CD4-positive, alpha-beta T cell treated with Interleukin-2 at 100 ng/mL for 4 hours (primary cell): ENCODE results near the gene KRTAP1-5.
"Not testable (repeated sequence)": the region's sequence is repeated elsewhere in the genome, so short reads cannot be mapped to it uniquely, and the experiment has no call there.

Experiments
- DNase-seq: peaks from one replicate; pipeline ENCODE4 v3.0.0-alpha.2; 2020; ENCODE audit warnings: low spot score

Gene KRTAP1-5, protein sequence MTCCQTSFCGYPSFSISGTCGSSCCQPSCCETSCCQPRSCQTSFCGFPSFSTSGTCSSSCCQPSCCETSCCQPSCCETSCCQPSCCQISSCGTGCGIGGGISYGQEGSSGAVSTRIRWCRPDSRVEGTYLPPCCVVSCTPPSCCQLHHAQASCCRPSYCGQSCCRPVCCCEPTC

DNA sequence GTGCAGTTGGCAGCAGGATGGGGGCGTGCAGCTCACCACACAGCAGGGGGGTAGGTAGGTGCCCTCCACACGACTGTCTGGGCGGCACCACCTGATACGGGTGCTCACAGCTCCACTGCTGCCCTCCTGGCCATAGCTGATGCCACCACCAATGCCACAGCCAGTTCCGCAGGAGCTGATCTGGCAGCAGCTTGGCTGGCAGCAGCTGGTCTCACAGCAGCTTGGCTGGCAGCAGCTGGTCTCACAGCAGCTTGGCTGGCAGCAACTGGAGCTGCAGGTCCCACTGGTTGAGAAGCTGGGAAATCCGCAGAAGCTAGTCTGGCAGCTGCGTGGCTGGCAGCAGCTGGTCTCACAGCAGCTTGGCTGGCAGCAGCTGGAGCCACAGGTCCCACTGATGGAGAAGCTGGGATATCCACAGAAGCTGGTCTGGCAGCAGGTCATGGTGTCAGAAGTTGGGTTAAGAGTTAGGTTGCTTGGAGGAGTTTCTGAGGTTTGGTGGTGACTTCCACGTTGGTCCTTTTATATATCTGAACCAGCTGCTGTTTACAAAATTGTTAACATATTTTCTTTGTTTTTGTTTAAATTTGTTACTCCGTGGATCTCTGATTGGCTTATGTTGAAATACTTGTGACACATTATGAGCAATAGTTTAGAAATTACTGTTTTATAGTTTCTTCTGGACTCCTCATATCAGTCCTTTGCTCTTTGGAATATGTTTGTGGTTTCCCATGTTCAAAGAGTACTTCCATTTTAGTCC is at the start of gene KRTAP1-5:
TSS of gene KRTAP1-5 (minus strand) at position 494 of the 757 bp plus-strand sequence. CDS start at position 441, 53 bp downstream.
- no peak for DNase-seq

DNA sequence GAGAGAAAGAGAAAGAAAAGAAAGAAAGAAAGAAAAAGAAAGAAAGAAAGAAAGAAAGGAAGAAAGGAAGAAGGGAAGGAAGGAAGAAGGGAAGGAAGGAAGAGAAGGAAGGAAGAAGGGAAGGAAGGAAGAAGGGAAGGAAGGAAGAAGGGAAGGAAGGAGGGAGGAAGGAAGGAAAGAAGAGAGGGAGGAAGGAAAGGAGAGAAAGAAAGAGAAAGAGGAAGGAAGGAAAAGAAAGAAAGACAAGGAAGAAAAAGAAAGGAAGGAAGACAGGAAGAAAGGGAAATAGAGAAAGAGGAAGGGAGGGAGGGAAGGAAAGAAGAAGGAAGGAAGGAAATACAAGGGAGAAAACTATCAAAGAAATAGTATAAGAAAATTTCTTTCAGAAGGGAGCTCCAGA is 49.8 kb upstream of the KRTAP1-5 start:
- no peak for DNase-seq

DNA sequence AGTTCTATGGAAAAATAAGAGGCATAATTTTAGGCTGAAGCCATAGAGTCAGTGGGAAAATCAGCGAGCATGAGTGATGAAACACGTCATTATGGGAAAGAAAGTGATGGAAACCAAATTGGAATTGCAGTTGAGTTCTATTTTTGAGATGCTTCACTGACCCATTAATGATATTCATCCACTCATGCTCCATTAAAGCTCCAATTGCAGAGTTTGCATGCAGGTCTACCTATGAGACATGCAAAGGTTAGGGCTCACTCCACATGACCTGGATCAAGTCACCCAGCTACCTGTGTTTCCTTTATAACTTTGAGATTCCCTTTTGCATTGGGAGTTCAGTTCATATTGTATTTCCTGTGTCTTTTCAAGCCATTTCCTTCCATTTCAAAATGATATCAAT is 46.7 kb upstream of the KRTAP1-5 start:
- no peak for DNase-seq

DNA sequence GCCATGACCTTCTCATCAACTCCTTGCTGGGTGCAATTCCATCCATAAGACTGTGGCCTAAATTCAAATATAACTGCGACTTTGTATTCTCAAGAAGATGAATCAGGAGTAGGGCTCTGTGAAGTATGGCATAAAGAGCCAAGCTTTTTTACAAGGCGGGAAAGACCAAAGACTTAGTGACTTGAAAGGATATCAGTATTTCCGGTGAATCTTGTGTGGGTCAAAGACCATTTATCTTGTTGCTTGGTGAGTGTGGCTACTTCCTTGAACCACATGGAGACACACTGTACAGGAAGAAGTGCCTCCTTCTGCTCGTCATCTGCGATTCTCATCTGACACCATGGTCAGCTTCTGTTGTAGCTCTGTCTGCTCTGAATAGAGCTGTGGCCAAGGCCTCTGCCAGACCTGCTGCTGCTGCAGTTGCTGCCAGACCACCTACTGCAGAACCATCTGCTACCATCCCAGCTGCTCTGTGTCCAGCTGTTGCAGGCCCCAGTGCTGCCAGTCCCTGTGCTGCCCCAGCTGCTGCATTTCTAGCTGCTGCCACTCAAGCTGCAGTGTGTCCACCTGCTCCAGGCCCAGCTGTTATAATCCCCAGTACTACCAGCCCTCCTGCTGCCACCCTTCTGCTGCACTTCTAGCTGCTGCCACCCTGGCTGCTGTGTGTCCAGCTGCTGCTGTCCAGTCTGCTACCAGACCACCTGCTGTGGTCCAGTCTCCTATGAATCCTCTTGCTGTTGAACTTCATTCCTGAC is 44.8 kb upstream of the KRTAP1-5 start:
- no peak for DNase-seq

DNA sequence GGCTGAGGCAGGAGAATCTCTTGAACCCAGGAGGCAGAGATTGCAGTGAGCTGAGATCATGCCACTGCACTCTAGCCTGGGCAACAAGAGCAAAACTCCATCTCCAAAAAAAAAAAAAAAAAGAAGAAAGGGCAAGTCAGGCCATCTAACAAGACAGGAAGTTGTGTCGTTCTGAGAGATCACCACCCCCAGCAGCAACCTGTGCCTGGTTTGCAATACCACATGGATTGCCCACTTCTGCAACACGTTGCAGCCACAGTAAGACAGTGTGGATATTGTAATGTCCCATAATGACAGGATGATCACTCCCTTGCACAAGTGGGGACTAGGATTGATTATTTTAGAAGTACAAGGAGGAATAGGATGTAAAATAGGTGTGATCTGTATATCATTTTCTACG is 42.0 kb upstream of the KRTAP1-5 start:
- no peak for DNase-seq

DNA sequence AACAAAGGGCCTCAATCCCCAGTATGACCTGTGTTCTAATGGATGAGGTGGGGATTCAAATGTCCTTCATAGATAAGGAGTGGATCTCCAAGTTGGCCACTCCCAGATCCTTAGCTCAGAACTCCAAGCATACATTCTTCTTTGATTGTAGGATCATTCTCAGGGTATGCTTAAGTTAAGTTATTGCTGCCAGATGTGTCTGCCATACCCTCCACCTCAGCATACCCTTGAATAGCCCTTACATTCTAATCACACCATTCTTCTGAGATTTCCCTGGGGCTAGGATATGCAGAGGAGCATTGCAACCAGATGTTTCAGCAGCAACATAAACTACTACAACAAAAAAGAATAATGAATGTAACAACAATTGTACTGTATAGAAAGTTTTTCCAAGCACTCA is 40.3 kb upstream of the KRTAP1-5 start:
- DNase-seq: no peak

DNA sequence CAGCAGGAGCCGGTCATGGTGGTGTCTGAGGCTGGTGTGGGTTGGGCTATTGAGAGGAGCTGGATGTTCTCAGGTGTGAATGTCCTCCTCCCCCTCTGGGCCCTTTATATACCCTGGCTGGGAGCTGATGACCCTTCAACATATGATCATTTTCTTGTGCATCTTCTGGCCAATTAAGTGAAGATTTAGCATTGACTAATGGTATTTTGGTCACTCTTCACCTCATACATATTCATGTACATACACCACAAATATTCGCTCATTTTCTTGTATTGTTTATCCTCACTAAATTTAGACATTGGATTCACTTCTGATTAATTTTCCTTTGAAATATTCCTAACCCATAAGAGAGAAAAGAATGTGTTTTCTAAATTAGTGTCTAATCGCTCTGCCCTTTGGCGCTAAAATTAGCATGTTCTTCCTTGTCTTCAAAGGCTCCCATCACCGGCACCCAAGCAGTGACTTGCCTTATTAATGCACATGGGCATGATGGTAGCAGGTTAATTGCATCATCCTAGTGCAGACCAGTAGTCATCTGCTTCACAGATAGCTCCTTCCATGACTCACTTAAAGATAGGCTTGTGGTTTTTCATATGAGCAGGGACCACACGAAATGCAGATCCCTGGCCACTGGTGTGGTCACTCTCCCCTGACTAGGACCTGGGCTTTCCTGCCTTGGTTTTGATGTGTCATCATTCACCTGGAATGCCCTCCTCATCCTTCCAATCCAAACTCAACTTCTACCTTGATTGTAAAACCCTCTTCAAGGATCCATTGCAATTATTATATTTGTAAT is 39.0 kb upstream of the KRTAP1-5 start, which contains the start of gene KRTAP2-4:
TSS of gene KRTAP2-4 (minus strand) at position 51 of the 796 bp plus-strand sequence. CDS start at position 17, 34 bp downstream.
- DNase-seq: no peak

DNA sequence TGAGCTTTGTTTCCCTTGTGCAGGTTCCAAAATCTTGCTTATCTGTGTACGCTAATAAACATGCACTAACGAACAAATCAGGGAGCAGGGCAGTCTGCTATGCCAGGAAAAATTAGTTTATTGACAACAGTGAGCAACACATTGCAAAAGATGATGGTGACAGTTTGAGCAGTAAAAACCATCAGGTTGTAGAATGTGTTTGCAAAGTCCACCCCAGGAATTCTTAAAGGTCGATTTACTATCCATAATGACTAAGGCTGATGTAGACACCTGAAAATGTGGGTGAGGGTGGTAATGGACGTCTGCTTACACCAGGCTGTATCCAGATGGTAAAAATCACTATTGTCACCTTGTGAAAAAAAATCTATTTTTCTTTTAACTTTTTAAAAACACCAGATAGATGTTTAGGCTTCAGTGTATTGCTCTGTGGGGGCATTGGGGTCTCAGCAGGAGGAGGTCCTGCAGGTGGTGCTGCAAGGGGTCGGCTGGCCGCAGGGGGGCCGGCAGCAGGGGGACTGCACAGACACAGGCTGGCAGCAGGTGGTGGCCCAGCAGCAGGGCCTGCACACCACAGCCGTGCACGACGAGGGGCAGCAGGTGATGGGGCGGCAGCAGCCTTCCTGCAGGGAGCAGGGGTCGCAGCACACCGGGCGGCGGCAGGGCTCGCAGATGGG is 38.1 kb upstream of the KRTAP1-5 start:
- not testable (repeated sequence) for DNase-seq

DNA sequence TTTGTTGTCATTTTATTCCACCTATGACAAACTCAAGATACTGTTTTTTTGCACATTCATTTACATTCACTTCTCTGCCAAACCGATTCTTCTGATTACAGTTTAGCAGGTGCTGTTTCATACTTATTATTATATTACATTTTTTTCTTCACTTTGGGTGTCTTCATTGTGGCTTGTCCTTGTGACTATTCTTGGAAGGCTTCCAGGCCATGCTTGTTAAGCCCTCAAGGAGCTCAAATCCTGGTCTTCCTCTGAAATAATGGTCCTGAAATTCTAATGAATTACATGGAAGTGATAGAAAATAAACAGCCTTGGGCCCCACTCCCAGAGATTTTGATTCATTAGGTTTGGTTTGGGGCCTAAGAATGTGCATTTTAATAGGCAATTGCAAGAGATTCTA is 37.3 kb upstream of the KRTAP1-5 start:
- no peak for DNase-seq

DNA sequence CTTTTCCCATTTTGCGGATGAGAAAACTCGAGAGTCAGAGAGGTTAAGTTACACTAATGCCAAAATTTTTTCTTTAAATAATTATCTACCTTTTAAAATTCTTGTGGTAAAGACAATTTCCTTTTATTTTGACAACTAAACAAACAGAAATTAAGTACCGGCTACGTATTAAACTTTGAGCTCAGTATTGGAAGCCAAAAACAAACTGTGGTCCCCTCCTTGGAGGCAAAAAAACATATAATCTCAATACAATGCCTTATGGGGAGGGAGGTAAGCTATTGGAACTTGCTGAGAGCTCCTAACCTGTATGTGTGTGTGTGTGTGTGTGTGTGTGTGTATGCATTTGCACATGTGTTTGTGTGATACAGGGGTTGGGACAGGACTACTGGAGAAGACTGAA is 36.4 kb upstream of the KRTAP1-5 start:
- DNase-seq: no peak

DNA sequence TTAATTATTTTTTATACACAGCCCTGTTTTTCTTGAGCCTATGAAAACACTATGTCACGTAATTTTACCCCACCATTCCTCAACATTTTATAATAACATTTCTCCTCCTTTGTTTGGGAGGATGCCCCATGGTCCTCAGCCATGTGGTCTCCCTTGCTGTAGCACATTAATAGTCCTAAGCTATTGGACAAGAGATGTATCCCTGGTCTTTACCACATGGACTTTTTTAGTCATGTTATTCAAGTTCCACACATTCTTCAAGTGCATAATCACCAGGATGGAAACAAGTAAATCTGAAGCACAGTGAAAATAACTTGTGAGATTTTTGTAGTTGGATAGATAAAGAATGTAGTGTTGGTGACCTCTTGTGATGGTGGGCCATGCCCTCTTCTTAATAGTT is 35.0 kb upstream of the KRTAP1-5 start:
- no peak for DNase-seq

DNA sequence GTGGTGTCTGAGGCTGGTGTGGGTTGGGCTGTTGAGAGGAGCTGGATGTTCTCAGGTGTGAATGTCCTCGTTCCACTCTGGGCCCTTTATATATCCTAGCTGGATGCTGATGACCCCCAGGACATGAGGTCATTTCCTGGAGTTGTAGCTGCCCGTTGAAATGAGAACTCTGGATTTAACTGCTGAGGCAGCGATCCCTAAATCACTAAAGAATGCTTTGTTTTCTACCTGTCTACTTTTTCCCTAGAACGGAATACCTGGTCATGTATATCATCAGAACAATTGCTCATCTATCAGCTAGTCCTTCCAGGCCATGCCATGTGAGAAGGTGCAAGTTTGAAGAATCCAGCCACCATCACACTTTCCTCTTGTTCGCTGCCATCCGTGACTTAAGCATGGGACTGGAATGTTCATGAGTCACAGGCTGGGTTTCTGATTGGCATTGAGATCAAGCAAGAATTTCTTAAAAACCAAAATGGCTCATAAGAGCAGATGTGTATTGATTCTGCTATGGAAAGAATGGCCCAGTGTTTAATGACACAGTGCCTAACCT is 33.1 kb upstream of the KRTAP1-5 start, which contains the start of gene KRTAP2-3:
TSS of gene KRTAP2-3 (minus strand) at position 63 of the 553 bp plus-strand sequence. CDS start 64 bp downstream, outside the sequence.
- DNase-seq: no peak

DNA sequence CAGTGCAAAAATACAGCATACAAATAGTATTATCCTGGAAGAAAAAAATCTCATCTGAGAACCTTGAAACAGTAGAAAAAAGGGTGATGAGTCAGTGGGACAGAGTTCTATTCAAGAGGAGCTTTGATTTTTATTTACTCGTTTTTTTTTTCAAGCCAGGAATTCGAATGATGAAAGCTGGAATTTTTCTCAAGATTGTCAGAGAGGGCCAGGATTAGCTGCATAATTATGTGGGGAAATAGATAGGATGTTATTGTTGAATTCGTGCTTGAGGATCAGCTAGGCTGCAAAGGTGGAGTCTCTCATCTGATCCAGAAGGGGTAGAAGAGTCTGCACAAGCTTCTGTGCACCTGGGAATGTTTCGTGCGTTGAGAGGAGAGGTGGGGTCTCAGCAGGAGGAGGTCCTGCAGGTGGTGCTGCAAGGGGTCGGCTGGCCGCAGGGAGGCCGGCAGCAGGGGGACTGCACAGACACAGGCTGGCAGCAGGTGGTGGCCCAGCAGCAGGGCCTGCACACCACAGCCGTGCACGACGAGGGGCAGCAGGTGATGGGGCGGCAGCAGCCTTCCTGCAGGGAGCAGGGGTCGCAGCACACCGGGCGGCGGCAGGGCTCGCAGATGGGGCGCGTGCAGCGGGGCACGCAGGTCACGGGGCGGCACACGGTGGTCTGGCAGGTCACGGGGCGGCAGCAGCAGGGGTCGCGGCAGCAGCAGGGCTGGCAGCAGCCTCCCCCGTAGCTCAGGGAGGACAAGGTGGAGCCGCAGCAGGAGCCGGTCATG is 32.5 kb upstream of the KRTAP1-5 start:
- not testable (repeated sequence) for DNase-seq

DNA sequence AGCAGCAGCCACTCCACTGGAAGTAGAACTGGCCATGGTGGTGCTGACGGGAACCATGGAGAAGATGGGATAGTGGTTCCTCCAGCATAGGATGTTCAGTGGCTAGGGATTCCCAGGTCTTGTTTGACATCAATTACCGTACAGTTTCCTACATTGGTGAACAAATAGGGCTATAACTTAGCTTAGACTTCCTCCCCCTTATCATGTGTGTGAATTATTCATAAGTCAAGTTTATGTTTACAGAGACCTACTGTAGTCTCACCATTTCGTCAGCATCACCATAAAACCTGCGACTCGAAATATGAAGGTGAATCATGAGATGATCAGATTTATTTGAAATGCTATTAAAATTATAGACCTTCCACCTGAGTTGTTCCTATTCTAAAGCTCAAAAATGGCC is 31.7 kb upstream of the KRTAP1-5 start:
- DNase-seq: no peak

DNA sequence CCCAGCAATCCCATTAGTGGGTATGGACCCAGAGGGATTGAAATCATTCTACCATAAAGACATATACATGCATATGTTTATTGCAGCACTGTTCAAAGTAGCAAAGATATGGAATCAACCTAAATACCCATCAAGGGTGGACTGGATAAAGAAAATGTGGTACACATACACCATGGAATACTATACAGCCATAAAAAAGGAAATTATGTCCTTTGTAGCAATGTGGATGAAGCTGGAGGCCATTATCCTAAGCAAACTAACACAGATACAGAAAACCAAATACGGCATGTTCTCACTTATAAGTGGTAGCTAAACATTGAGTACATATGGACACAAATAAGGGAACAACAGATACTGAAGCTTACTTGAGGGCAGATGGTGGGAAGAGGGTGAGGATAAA is 30.5 kb upstream of the KRTAP1-5 start:
- no peak for DNase-seq

DNA sequence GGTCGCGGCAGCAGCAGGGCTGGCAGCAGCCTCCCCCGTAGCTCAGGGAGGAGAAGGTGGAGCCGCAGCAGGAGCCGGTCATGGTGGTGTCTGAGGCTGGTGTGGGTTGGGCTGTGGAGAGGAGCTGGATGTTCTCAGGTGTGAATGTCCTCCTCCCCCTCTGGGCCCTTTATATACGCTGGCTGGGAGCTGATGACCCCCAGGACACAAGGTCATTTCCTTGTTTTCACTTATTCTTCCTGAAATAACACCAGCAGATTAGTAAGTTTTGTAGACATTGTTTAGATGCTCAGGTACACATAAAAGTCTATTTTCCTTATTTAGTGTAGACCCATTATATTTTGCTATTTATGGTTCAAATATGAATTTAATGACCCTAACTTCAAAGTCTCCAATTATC is 28.1 kb upstream of the KRTAP1-5 start, which contains the start of gene KRTAP2-2:
TSS of gene KRTAP2-2 (minus strand) at position 101 of the 400 bp plus-strand sequence. CDS start at position 82, 19 bp downstream.
- not testable (repeated sequence) for DNase-seq

DNA sequence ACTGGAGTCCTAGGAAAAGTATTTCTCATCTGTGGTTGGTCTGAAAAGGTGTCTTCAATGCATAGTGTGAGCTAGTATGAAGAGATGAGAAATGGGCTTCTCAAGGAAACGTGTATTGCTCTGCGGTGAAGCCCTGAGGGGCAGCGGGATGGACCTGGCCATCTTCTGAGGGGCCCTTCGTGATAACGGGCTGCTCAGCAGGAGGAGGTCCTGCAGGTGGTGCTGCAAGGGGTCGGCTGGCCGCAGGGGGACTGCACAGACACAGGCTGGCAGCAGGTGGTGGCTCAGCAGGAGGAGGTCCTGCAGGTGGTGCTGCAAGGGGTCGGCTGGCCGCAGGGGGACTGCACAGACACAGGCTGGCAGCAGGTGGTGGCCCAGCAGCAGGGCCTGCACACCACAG is 27.5 kb upstream of the KRTAP1-5 start:
- not testable (repeated sequence) for DNase-seq

DNA sequence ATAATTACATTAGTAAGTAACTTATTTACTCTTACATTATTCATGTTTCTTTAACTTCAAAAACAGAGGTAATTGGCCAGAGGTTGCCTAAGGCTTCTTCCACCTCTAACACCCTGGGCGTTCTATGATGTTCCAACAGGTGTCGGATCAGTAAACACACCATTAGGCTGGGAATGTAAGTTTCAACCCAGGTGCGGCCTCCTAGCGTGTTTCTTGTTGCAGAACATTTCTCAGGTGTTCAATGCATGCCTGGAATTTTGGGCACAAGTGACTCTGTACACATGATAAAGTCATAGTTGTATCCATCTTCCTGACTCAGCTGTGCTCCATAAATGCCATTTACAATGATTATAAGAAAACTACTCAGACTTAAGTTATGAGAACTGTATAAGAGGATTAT is 27.0 kb upstream of the KRTAP1-5 start:
- no peak for DNase-seq

DNA sequence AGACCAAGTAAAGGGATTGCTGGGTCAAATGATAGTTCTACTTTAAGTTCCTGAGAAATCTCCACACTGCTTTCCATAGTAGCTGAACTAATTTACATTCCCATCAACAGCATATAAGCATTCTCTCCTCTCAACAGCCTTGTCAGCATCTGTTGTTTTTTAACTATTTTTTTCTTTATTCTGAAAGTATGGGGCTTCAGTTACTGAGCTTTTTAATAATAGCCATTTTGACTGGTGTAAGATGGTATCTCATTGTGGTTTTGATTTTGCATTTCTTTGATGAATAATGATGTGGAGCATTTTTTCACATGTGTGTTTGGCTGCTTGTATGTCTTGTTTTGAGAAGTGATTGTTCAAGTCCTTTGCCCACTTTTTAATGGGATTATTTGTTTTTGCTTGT is 25.6 kb upstream of the KRTAP1-5 start:
- DNase-seq: no peak

DNA sequence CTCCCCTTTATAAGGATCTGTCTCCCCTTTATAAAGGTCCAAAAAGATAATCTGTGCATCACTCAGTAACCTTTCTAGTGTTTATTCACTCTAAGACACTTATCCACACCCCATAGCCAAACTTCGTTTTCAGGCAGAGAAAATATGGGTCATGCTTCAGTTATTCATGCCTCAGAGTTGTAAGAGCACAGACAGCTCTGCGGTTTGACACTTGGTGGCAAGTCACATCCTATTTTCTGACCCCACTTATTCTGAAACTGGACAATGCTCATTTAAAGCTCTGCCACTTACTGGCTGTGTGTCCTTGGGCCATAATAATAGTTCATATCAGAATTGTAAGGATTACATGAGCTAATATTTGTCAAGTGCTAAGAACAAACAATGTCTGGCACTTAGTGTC is 22.1 kb upstream of the KRTAP1-5 start:
- no peak for DNase-seq
